ENCODE data around the gene TLR6. TPM values are rescaled to one million over a fixed set of nuclear protein-coding genes. Genes with fewer than 3 reads are reported as not detected.

The TLR6 gene
- total and polyA plus RNA-seq, 3 donors from 2014 or later = 0.47 to 1.8 (median 1.2) TPM

DNA sequence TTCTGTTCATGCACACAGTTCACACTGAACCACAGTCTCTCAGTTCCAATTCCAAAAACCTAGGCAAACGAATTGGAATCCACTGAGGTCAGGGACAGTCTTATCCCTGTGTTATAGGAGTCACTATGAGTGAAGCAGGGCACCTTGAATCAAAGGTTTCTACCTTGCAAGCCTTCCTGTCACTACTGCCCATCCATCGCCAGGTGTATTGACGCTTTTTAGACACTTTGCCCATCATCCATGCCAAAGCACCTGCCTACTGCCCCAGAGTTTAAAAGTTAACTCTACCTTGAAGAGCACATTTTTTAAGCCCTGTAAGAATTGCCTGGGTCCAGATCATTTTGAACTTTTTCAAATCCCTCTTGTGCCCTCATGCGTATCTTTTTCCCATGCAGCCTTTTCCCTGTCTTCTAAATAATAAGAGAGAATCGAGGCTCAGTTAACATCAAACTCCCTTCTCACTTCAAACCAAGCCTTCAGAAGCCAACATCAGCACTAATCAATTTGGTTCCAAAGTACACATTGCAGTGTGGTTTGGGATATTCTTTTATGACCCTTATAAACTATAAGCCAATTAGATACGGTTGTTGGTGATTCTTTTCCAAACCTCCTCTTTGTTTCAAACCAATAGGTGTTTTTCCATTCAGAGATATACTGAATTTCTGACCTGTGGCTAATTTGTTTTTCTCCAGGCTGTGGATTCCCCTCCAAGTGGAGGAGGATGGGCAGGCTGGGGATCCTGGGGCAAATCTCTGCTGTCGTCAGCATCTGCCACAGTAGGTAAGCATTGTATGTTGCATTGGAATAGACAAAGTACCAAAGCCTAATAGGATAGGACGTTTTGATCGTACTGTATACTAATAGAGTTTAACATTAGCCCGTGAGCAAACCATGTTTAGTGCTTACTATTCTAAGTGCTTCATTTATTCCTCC lies 34.7 kb upstream of the TLR6 start:
- H3K9me3 ChIP-seq = no peaks in the 10 kb centered on the region
- DNase-seq = no peak
- TF ChIP-seq CTCF (IDR thresholded peaks at IDR 0.05) (no peak), POLR2A (IDR thresholded peaks at IDR 0.05) (no peak)
- no peaks in the 10 kb centered on the region for H3K4me1 ChIP-seq
- H3K27ac ChIP-seq = no peak overlapping the region
- no peaks in the 10 kb centered on the region for H3K36me3 ChIP-seq (ENCODE audit: low read depth, missing control alignments)
- no peaks in the 10 kb centered on the region for H3K27me3 ChIP-seq
- intact Hi-C loops (cut with DNase I; ENCODE audit: low total_unique reads) = no loop called here
- H3K4me3 ChIP-seq = no peak overlapping the region
- 85 to 86% methylated on average over 10 of the region's 10 CpGs for WGBS, 2 donors

DNA sequence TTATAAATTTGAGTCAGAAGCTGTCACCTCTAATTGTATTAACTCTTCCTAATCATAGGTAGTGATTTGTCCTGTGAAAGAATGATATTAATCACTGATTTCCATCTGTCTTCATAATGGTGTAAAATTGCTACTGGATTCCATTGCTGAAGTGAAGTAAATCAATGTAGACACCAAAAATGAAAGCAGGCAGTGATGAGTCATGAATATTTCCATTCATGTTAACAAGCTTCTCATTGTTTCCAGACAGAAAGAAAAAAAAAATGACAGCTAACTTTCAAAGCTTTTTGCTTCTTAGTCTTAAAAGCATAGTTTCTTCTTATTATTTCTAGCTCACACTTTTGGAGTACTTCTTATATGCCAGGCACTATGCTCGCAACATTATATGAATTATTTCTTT lies 32.5 kb upstream of the TLR6 start:
- TF ChIP-seq CTCF (IDR thresholded peaks at IDR 0.05) (no peak), POLR2A (IDR thresholded peaks at IDR 0.05) (no peak)
- Histone ChIP-seq H3K27me3 (no peaks in the 10 kb centered on the region), H3K9me3 (no peaks in the 10 kb centered on the region), H3K4me1 (no peaks in the 10 kb centered on the region), H3K36me3 (ENCODE audit: low read depth, missing control alignments) (no peaks in the 10 kb centered on the region), H3K27ac (no peak overlapping the region), H3K4me3 (no peak overlapping the region)
- 84 to 87% methylated on average over 1 of the region's 1 CpG for WGBS, 2 donors
- DNase-seq = no peak
- intact Hi-C loops (cut with DNase I; ENCODE audit: low total_unique reads) = no loop called here

- Histone ChIP-seq H3K4me1 (no peaks in the 10 kb centered on the region), H3K27me3 (no peaks in the 10 kb centered on the region), H3K27ac (no peak overlapping the region), H3K4me3 (no peak overlapping the region), H3K9me3 (no peaks in the 10 kb centered on the region), H3K36me3 (ENCODE audit: low read depth, missing control alignments) (no peaks in the 10 kb centered on the region)
- intact Hi-C loops (cut with DNase I; ENCODE audit: low total_unique reads) = no loop called here
- no peak for DNase-seq
- no peak for TF ChIP-seq POLR2A (IDR thresholded peaks at IDR 0.05)
- no peak for TF ChIP-seq CTCF (IDR thresholded peaks at IDR 0.05)
- WGBS, 2 donors = 96 to 100% methylated on average over 4 of the region's 4 CpGs
Observed at GRCh38 chr4:38884254-38884653, 27.6 kb upstream of the TLR6 start.

DNA sequence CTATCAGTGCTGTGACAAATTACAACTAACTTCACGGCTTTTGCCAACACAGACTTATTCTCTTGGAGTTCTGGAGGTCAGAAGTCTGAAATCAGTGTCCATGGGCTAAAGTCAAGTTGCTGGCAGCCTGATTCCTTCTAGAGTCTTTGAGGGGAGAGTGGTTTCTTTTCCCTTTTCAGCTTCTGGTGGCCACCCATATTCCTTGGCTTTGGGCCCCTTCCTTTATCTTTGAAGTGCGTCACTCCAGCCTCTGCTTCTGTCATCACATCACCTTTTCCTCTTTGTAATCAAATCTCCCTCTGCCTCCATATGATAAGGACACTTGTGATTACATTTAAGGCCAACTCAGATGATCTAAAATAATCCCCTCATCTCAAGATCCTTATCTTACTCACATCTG lies 20.0 kb upstream of the TLR6 start:
- WGBS, 2 donors = 83 to 84% methylated on average over 2 of the region's 2 CpGs
- Histone ChIP-seq H3K4me1 (peaks cover 13% of the 10 kb centered on the region), H3K27ac (no peak overlapping the region), H3K36me3 (ENCODE audit: low read depth, missing control alignments) (no peaks in the 10 kb centered on the region), H3K4me3 (no peak overlapping the region), H3K9me3 (no peaks in the 10 kb centered on the region), H3K27me3 (no peaks in the 10 kb centered on the region)
- TF ChIP-seq CTCF (IDR thresholded peaks at IDR 0.05) (no peak), POLR2A (IDR thresholded peaks at IDR 0.05) (no peak)
- intact Hi-C loops (cut with DNase I; ENCODE audit: low total_unique reads) = no loop called here
- no peak for DNase-seq

All from testis (tissue), 3 donors.